AG10803 (cell line): ENCODE measurements around the gene ESYT1.

Experiments
- DNase-seq: peaks from one replicate; pipeline ENCODE4 v3.0.0; 2010; ENCODE audit warnings: low read depth
- H3K4me3 ChIP-seq: 2 replicates; pipeline ENCODE4 v1.5.1; 2011; ENCODE audit warnings: mild to moderate bottlenecking, low read length, control low read depth
- TF ChIP-seq, protein P1 (sequence below): conservative IDR thresholded peaks from 2 replicates; pipeline ENCODE4 v1.5.1; 2011; ENCODE audit warnings: mild to moderate bottlenecking, low read length, control low read depth, inconsistent platforms

Gene ESYT1

DNA sequence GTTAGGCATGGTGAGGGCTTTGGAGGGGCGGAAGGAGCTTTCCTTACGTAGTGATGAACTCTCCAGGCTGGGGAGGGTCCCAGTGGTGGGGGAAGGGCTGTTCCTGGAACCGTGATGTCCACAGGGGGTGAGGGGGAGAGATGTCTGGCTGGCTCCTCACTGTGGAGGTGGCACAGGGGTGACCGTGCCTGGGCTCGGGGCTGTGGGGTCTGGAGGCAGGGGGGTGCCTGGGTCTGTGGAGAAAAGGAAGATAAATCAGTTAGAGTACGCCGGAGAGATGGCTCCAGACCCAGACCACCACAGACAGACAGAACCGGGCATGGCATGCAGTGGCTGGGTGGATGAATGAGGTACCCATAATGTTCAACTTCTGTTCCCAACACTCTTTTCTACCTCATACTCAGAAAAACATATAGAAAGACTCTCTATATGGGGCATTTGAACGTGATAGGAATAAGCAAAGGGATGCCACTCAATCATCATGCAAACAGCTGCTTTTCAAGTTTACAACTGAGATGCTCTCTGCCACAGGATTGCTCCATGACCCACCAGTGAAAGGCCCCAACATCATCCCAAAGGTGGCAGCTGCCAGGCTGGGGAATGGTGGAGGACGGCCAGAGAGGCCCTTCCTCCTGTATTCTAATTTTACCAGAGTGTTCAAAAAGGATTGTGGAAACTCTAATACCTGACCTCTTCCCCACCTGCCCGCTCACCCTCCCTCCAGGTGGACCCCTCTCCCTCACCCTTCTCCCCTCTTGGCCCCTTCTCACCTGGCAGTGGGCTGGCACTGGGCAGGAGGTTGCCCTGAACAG, 35.7 kb downstream of the ESYT1 start:
- no peak for DNase-seq
- TF ChIP-seq, protein P1, sequence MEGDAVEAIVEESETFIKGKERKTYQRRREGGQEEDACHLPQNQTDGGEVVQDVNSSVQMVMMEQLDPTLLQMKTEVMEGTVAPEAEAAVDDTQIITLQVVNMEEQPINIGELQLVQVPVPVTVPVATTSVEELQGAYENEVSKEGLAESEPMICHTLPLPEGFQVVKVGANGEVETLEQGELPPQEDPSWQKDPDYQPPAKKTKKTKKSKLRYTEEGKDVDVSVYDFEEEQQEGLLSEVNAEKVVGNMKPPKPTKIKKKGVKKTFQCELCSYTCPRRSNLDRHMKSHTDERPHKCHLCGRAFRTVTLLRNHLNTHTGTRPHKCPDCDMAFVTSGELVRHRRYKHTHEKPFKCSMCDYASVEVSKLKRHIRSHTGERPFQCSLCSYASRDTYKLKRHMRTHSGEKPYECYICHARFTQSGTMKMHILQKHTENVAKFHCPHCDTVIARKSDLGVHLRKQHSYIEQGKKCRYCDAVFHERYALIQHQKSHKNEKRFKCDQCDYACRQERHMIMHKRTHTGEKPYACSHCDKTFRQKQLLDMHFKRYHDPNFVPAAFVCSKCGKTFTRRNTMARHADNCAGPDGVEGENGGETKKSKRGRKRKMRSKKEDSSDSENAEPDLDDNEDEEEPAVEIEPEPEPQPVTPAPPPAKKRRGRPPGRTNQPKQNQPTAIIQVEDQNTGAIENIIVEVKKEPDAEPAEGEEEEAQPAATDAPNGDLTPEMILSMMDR = no peak
- no peak overlapping the region for H3K4me3 ChIP-seq

DNA sequence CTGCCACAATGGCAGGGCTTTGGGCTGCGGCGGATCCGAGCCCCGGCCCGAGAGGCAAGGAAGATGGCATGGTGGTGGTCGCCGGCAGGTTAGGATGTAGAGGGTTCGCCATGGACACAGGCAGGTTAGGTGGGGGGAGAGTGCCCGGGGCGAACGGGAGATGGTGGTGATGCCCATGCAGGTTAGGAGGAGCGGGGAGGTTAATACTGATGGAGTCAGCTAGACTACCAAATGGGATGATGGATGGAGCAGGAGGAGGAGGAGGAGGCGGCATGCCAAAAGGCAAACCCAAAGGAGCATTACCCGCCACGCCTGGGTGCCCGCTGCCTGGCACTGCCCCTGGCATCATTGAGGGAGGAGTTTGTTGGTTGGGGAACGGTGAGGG, 36.3 kb downstream of the ESYT1 start:
- H3K4me3 ChIP-seq = no peak overlapping the region
- DNase-seq = no peak
- TF ChIP-seq, protein P1 = no peak

DNA sequence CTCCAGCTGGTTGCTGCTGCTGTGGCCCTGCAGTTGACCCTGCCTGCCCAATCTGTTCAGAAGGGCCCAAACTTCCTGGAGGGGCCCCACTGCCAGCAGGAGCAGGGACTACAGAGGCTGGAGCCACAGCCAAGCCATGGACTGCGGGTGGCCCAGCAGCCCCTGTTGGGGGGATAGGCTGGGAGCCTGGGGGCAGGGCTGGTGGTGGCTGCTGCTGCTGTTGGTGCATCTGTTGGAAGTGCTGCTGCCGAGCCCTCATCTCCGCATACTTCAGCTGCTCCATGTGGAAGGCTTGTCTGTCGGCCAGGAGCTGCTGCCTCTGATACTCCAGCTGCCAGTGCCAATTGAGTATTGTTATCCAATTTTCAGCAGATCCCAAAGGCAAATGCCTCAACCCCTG, 37.3 kb downstream of the ESYT1 start:
- DNase-seq = peak; percentile 35
- no peak overlapping the region for H3K4me3 ChIP-seq
- TF ChIP-seq, protein P1 = no peak

DNA sequence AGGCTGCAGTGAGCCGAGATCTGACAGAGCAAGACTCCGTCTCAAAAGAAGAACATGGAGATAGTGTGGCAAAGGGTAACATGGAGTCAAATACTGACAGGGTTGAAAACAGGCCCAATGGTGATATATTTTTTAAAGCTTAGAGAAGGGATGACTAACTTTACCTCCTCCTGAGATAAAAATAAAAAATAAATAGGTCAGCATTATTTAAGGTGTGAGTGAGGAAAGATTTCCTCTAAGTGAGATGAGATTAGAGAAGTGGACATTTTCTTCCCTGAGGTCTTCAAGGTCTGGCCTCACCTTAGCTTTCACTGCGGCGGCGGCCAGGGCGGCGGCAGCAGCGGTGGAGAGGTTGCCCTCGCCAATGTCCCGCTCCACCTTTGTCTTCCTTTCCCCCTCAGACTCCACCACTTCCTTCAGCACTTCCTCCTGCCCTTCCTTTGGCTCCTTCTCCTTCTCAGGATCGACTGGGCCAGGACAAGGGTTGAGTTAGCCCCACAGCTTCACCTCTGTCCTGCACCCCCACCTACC, 41.2 kb downstream of the ESYT1 start:
- TF ChIP-seq, protein P1 = no peak
- no peak for DNase-seq
- no peak overlapping the region for H3K4me3 ChIP-seq

DNA sequence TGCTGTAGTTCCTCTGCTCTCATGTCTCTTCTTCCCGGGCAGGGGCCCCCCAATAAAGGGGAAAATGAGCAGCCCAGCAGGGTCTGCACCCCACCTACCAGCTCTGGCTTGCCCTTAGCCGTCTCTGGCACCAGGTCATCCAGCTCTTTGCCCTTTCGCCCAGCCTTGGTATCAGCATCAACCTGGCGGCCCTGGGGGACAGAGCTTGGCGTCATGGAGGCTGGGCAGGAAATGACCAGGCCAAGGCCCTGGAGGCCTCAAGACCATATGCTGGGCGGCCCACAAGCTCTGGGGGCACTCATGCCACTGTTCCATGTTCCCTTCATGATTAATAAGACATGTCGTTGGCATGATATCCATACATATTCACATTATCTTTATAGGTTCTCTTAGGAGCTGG, 44.8 kb downstream of the ESYT1 start:
- no peak for DNase-seq
- no peak overlapping the region for H3K4me3 ChIP-seq
- TF ChIP-seq, protein P1 = no peak

DNA sequence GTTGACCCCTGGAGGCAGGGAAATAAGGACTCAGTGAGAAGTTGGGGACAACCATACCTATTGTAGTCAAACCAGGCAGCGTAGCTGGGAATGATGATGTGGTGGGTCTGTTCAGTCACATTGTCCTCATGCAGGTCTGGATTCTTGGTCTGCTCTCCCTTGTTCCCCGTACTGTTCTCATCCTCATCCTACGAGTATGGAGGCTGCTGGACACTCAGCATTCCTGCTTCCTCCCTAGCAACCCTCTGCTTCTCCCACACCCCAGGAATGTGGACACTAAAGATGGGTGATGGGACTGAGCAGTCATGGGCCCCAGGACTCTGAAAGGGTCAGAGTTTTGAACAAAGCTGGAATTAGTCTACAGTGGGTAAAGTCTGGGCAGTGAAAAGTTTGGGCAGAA, 50.3 kb downstream of the ESYT1 start:
- H3K4me3 ChIP-seq = no peak overlapping the region
- DNase-seq = no peak
- TF ChIP-seq, protein P1 = no peak

DNA sequence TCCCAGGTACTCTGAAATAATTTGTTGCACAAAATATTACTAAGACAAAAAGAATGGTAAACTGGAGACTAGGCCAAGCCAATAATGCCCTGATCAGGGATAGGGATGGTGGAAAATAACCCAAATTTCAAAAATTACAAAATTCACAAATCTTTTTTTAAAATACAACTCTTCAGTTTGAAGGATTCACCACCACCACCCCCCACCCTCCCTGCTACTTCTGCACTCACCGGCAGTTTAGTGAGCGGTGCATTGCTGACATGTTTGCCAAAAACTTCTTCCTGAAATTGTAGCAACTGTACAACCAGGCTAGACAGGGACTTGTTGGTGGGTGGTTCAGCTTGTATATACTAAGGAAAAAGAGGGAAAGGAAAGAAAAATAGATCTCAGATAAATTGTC, 58.9 kb downstream of the ESYT1 start:
- TF ChIP-seq, protein P1 = no peak
- H3K4me3 ChIP-seq = no peak overlapping the region

More for the DNA sequence above, 58.9 kb downstream of the ESYT1 start:
- DNase-seq = no peak
